ENCODE measurements around the gene PRRG2.

The PRRG2 gene

GRCh38 chr19:49558591-49558990 lies 22.5 kb upstream of the PRRG2 start:
- no peak overlapping the region for H3K27ac ChIP-seq
- no peak for TF ChIP-seq CTCF (conservative IDR thresholded peaks at IDR 0.05)

- TF ChIP-seq CTCF (conservative IDR thresholded peaks at IDR 0.05) = no peak
Measured at GRCh38 chr19:49559443-49559842, 21.7 kb upstream of the PRRG2 start.

GRCh38 chr19:49559928-49560327 lies 21.2 kb upstream of the PRRG2 start:
- no peak overlapping the region for H3K27ac ChIP-seq
- TF ChIP-seq CTCF (conservative IDR thresholded peaks at IDR 0.05) = no peak

More at GRCh38 chr19:49559443-49559842, 21.7 kb upstream of the PRRG2 start:
- H3K27ac ChIP-seq = no peak overlapping the region

GRCh38 chr19:49560358-49560900 lies 20.7 kb upstream of the PRRG2 start:
- no peak for TF ChIP-seq CTCF (conservative IDR thresholded peaks at IDR 0.05)
- H3K27ac ChIP-seq = no peak overlapping the region

- H3K27ac ChIP-seq = peak overlapping the region; percentile 32
- no peak for TF ChIP-seq CTCF (conservative IDR thresholded peaks at IDR 0.05)
Measured at GRCh38 chr19:49564616-49565045, 16.5 kb upstream of the PRRG2 start.

GRCh38 chr19:49565261-49565660 lies 15.9 kb upstream of the PRRG2 start:
- TF ChIP-seq CTCF (conservative IDR thresholded peaks at IDR 0.05) = no peak
- H3K27ac ChIP-seq = peak overlapping the region; percentile 32

GRCh38 chr19:49566302-49566701 lies 14.8 kb upstream of the PRRG2 start:
- no peak overlapping the region for H3K27ac ChIP-seq
- no peak for TF ChIP-seq CTCF (conservative IDR thresholded peaks at IDR 0.05)

Measured in VCaP (cell line).